IMR-90 (cell line): ENCODE results near the gene DDX10. TPM values are rescaled to one million over a fixed set of nuclear protein-coding genes. Genes with fewer than 3 reads are reported as not detected.

Experiments
- ATAC-seq: fragments of 200-7000 bp; cut with Tn5 transposase; 2 replicates; pipeline ENCODE4 v1.9.1; 2020; ENCODE audit warnings: low read depth, mild to moderate bottlenecking, moderate library complexity
- BruUV-seq: library from RNA; stranded (reverse); fragments of 400-500 nt; replicated peaks from 2 replicates; lab custom pipeline; 2021; lab: Mats Ljungman, UMichigan
- CTCF ChIA-PET: fragments of 300-600 bp; formaldehyde crosslinking; extraction: SDS; loops from one replicate; lab custom pipeline; 2021; ENCODE audit warnings: antibody characterized with exemption; lab: Yijun Ruan, JAX
- POLR2A ChIA-PET: fragments of 300-600 bp; sonication (Branson Sonifier 250); formaldehyde crosslinking; loops from one replicate; lab custom pipeline; 2022; ENCODE audit warnings: antibody characterized with exemption; ENCODE audit not compliant: unreplicated experiment; lab: Charles Lee
- DNase-seq: peaks from one replicate; pipeline ENCODE4 v3.0.0; 2013
- H2AFZ ChIP-seq: replicated peaks from 2 replicates; pipeline ENCODE3; 2013; ENCODE audit warnings: low read length, mild to moderate bottlenecking; ENCODE audit not compliant: poor library complexity
- H2AK5ac ChIP-seq: 2 replicates; pipeline ENCODE4 v1.6.1; 2013; ENCODE audit warnings: low read depth, low read length, inconsistent platforms
- H2AK9ac ChIP-seq: replicated peaks from 2 replicates; pipeline ENCODE3; 2013; ENCODE audit warnings: mild to moderate bottlenecking, low read depth, low read length, moderate library complexity; ENCODE audit not compliant: poor library complexity
- H2BK120ac ChIP-seq: 2 replicates; pipeline ENCODE4 v1.6.1; 2013; ENCODE audit warnings: low read depth, low read length, inconsistent platforms
- H2BK15ac ChIP-seq: 3 replicates; pipeline ENCODE4 v1.6.1; 2013; ENCODE audit warnings: low read depth, low read length, inconsistent platforms
- H2BK20ac ChIP-seq: 2 replicates; pipeline ENCODE4 v1.6.1; 2013; ENCODE audit warnings: low read depth, mild to moderate bottlenecking, inconsistent platforms, low read length, moderate library complexity
- H2BK5ac ChIP-seq: 2 replicates; pipeline ENCODE4 v1.6.1; 2013; ENCODE audit warnings: mild to moderate bottlenecking, low read depth, low read length, inconsistent platforms; ENCODE audit not compliant: poor library complexity, severe bottlenecking
- H3K14ac ChIP-seq: replicated peaks from 2 replicates; pipeline ENCODE4 v1.6.1; 2013; ENCODE audit warnings: low read depth, low read length, inconsistent platforms
- H3K18ac ChIP-seq: 2 replicates; pipeline ENCODE4 v1.6.1; 2013; ENCODE audit warnings: low read depth, low read length, control low read depth
- H3K23ac ChIP-seq: 2 replicates; pipeline ENCODE4 v1.6.1; 2013; ENCODE audit warnings: low read depth, low read length, inconsistent platforms
- H3K27ac ChIP-seq: 2 replicates; pipeline ENCODE4 v1.5.1; 2013; ENCODE audit warnings: mild to moderate bottlenecking, control low read depth, low read length; ENCODE audit not compliant: insufficient read depth
- H3K27me3 ChIP-seq: 2 replicates; pipeline ENCODE4 v1.6.1; 2013; ENCODE audit warnings: low read length; ENCODE audit not compliant: control insufficient read depth, insufficient read depth
- H3K36me3 ChIP-seq: 2 replicates; pipeline ENCODE4 v1.6.1; 2013; ENCODE audit warnings: low read length, mixed read lengths; ENCODE audit not compliant: control insufficient read depth, insufficient read depth
- H3K4ac ChIP-seq: 2 replicates; pipeline ENCODE4 v1.6.1; 2013; ENCODE audit warnings: low read depth, low read length, inconsistent platforms
- H3K4me1 ChIP-seq: 2 replicates; pipeline ENCODE4 v1.6.1; 2013; ENCODE audit warnings: low read length, mixed read lengths; ENCODE audit not compliant: control insufficient read depth, insufficient read depth
- H3K4me2 ChIP-seq: 2 replicates; pipeline ENCODE4 v1.6.1; 2013; ENCODE audit warnings: low read depth, mild to moderate bottlenecking, control low read depth, low read length, moderate library complexity
- H3K4me3 ChIP-seq: 2 replicates; pipeline ENCODE4 v1.5.1; 2013; ENCODE audit warnings: low read depth, mild to moderate bottlenecking, control low read depth, low read length, moderate library complexity; ENCODE audit not compliant: insufficient read depth
- H3K56ac ChIP-seq: 2 replicates; pipeline ENCODE4 v1.6.1; 2013; ENCODE audit warnings: low read length, inconsistent platforms; ENCODE audit not compliant: insufficient read depth; ENCODE audit errors: extremely low read depth
- H3K79me1 ChIP-seq, 2 experiments: 2 replicates each; pipeline ENCODE4 v1.6.1; 2013; ENCODE audit warnings: low read length in 2 of 2, inconsistent platforms in 1 of 2, low read depth in 1 of 2
- H3K9ac ChIP-seq: 2 replicates; pipeline ENCODE4 v1.6.1; 2013; ENCODE audit warnings: low read depth, low read length, control low read depth
- H3K9me1 ChIP-seq: 2 replicates; pipeline ENCODE4 v1.6.1; 2013; ENCODE audit warnings: low read length, inconsistent platforms; ENCODE audit not compliant: insufficient read depth
- H3K9me3 ChIP-seq: 2 replicates; pipeline ENCODE4 v1.6.1; 2013; ENCODE audit warnings: low read length; ENCODE audit not compliant: control insufficient read depth, insufficient read depth
- H4K20me1 ChIP-seq: 2 replicates; pipeline ENCODE4 v1.6.1; 2013; ENCODE audit warnings: low read length, inconsistent platforms; ENCODE audit not compliant: insufficient read depth
- H4K5ac ChIP-seq: 2 replicates; pipeline ENCODE4 v1.6.1; 2013; ENCODE audit warnings: mild to moderate bottlenecking, low read depth, low read length, control low read depth
- H4K8ac ChIP-seq, 2 experiments: 2 replicates each; pipeline ENCODE4 v1.6.1; 2013; ENCODE audit warnings: low read depth in 2 of 2, low read length in 2 of 2, control low read depth in 1 of 2, inconsistent platforms in 1 of 2
- H4K91ac ChIP-seq: 2 replicates; pipeline ENCODE4 v1.6.1; 2013; ENCODE audit warnings: low read depth, low read length, inconsistent platforms; ENCODE audit not compliant: insufficient read depth
- CHD1 ChIP-seq: IDR thresholded peaks from 2 replicates; pipeline ENCODE4 v1.6.1; 2012; ENCODE audit warnings: low read depth, low read length, improper control_type of control experiment
- CTCF ChIP-seq: conservative IDR thresholded peaks from 2 replicates; pipeline ENCODE4 v1.5.1; 2012; ENCODE audit warnings: mild to moderate bottlenecking, low read depth, low read length, improper control_type of control experiment
- ELK1 ChIP-seq: fragments of 150-350 bp; IDR thresholded peaks from 2 replicates; pipeline ENCODE4 v1.6.1; 2016; ENCODE audit warnings: low read depth, mild to moderate bottlenecking, low read length, moderate library complexity, borderline replicate concordance
- MAZ ChIP-seq: IDR thresholded peaks from 2 replicates; pipeline ENCODE4 v1.6.1; 2012; ENCODE audit warnings: low read depth, mild to moderate bottlenecking, low read length, improper control_type of control experiment, moderate library complexity, borderline replicate concordance
- RFX5 ChIP-seq: IDR thresholded peaks from 2 replicates; pipeline ENCODE4 v1.8.0; 2012; ENCODE audit warnings: low read depth, mild to moderate bottlenecking, low read length, moderate library complexity
- SMC3 ChIP-seq: fragments of 150-350 bp; IDR thresholded peaks from 2 replicates; pipeline ENCODE4 v1.6.1; 2016; ENCODE audit warnings: low read depth, mild to moderate bottlenecking, antibody characterized with exemption, low read length, moderate library complexity
- WGBS, 2 experiments: methylation state at CpG; one replicate each; pipeline versions ENCODE4 v1.1.5 to v1.1.7; 2013; ENCODE audit warnings: missing lambda C conversion rate in 2 of 2; ENCODE audit not compliant: insufficient read length in 1 of 2; ENCODE audit errors: extremely low coverage in 2 of 2; 5-methylcytosine and 5-hydroxymethylcytosine counted together
- dilution Hi-C: fragments of 300-500 bp; cut with HindIII; formaldehyde crosslinking; loops from one replicate; pipeline ENCODE4 v1.14.3; 2018; ENCODE audit warnings: low sequenced_read_pairs; ENCODE audit not compliant: unreplicated experiment
- in situ Hi-C: fragments of 300-500 bp; cut with MboI; formaldehyde crosslinking; loops from 3 replicates; pipeline ENCODE4 v1.14.3; 2019; ENCODE audit warnings: low sequenced_read_pairs, inconsistent platforms, mixed read lengths
- intact Hi-C: fragments of 100-400 bp; cut with micrococcal nuclease; formaldehyde crosslinking; loops from 2 replicates; pipeline ENCODE4 v1.10.0; 2022
- polyA plus RNA-seq, 3 experiments: library from polyadenylated mRNA; depleted of rRNA; stranded (reverse); fragments of >200 nt; gene quantifications; 2 replicates each; pipeline ENCODE4 v1.2.3, GENCODE V29; 2012; ENCODE audit warnings: low replicate concordance in 1 of 3
- total RNA-seq: library from RNA; depleted of rRNA; stranded (reverse); fragments of >200 nt; gene quantifications from 2 replicates; pipeline ENCODE4 v1.2.3, GENCODE V29; 2012

DDX10 gene
- total and polyA plus RNA-seq, 2 of the 4 experiments (the other 2 are of a cell fraction) = 20.0 to 31.9 TPM

GRCh38 chr11:108617055-108617454 lies 47.8 kb upstream of the DDX10 start:
- Histone ChIP-seq H3K27ac (no peak overlapping the region), H3K56ac (no peak overlapping the region), H3K9me1 (0 out of 2 replicates have a peak, but pooled peaks cover 2% of the 10 kb centered on the region), H3K9me3 (no peaks in the 10 kb centered on the region), H2BK20ac (no peak overlapping the region), H2AK5ac (no peak overlapping the region), H3K36me3 (no peaks in the 10 kb centered on the region), H3K4me2 (no peak overlapping the region), H3K4me3 (no peak overlapping the region), H3K4me1 (no peaks in the 10 kb centered on the region), H3K23ac (no peak overlapping the region), H3K4ac (no peak overlapping the region), H3K14ac (no peak overlapping the region), H4K5ac (no peak overlapping the region), H3K9ac (no peak overlapping the region), H4K8ac (no peak overlapping the region), H4K91ac (no peak overlapping the region), H3K79me1 (no peaks in the 10 kb centered on the region), H3K18ac (no peak overlapping the region), H2AFZ (no peak overlapping the region), H4K20me1 (no peaks in the 10 kb centered on the region; the same call in 1 of the 2 replicates), H3K27me3 (no peaks in the 10 kb centered on the region), H2BK15ac (no peak overlapping the region), H2AK9ac (peak overlapping the region; percentile 58), H2BK120ac (no peak overlapping the region), H2BK5ac (no peak overlapping the region)
- no TSS peak for BruUV-seq
- ChIA-PET CTCF (no interaction called here), POLR2A (no interaction called here)
- WGBS, 2 experiments = 83% methylated on average over 1 of the region's 4 CpGs; no CpG with 5 or more reads in 1 of the 2 experiments
- in situ Hi-C loops = no loop called here
- dilution Hi-C loops = no loop called here
- ATAC-seq (no peak), DNase-seq (no peak)
- intact Hi-C loops = no loop called here
- TF ChIP-seq RFX5 (no peak), CHD1 (no peak), ELK1 (no peak), CTCF (no peak), SMC3 (no peak), MAZ (no peak)
